Stimulated activated CD4-positive, alpha-beta T cell treated with anti-CD3 and anti-CD28 coated beads, Interleukin-12 subunit alpha, Interleukin-12 subunit beta, amount 100 ng/mL, for 4 hours (primary cell): ENCODE data around the gene GTPBP2.
"Not testable (repeated sequence)": the region's sequence is repeated elsewhere in the genome, so short reads cannot be mapped to it uniquely, and the experiment has no call there.

ENCODE experiments used
- DNase-seq: peaks from one replicate; pipeline ENCODE4 v3.0.0-alpha.2; 2020

The GTPBP2 gene

GRCh38 chr6:43657221-43657802, 28.2 kb upstream of the GTPBP2 start:
- DNase-seq, result no peak

GRCh38 chr6:43652822-43653221, 23.8 kb upstream of the GTPBP2 start:
- not testable (repeated sequence) for DNase-seq

- DNase-seq, result no peak
These were observed 19.2 kb upstream of the GTPBP2 start for GRCh38 chr6:43648248-43648647.

GRCh38 chr6:43647613-43648012, 18.5 kb upstream of the GTPBP2 start:
- no peak for DNase-seq

- DNase-seq, result no peak
These were observed 16.5 kb upstream of the GTPBP2 start for GRCh38 chr6:43645613-43645964.

- DNase-seq, result peak; percentile 61
These were observed 16.0 kb upstream of the GTPBP2 start, which contains the start of gene RSPH9 for GRCh38 chr6:43644940-43645612. Gene RSPH9 (plus strand): TSS chr6:43645036. CDS start chr6:43645099, 63 bp downstream.

GRCh38 chr6:43639984-43640800, 11.1 kb upstream of the GTPBP2 start:
- DNase-seq, result no peak

- no peak for DNase-seq
These were observed 7.2 kb upstream of the GTPBP2 start for GRCh38 chr6:43636308-43636659.

GRCh38 chr6:43635387-43636307, 6.6 kb upstream of the GTPBP2 start, which contains the start of gene MAD2L1BP:
Gene MAD2L1BP (plus strand): TSS chr6:43635840. CDS start chr6:43635876, 36 bp downstream.
- peak; percentile 79 for DNase-seq

- no peak for DNase-seq
These were observed 5.7 kb upstream of the GTPBP2 start for GRCh38 chr6:43634702-43635303.

GRCh38 chr6:43633002-43633401, 3.9 kb upstream of the GTPBP2 start:
- DNase-seq, result not testable (repeated sequence)

GRCh38 chr6:43630980-43631619, 2.0 kb upstream of the GTPBP2 start:
- no peak for DNase-seq

- DNase-seq, result peak; percentile 75
These were observed 639 bp upstream of the GTPBP2 start for GRCh38 chr6:43629505-43630300.

- peak; percentile 41 for DNase-seq
These were observed 516 bp downstream of the GTPBP2 start for GRCh38 chr6:43628393-43629103.

GRCh38 chr6:43627008-43627825, 1.8 kb downstream of the GTPBP2 start:
- DNase-seq, result no peak

GRCh38 chr6:43625393-43625992, 3.6 kb downstream of the GTPBP2 start:
- no peak for DNase-seq

- DNase-seq, result no peak
These were observed 4.2 kb downstream of the GTPBP2 start for GRCh38 chr6:43624786-43625288.
